GM12864 (cell line): ENCODE data around the gene MMS22L.

Experiments
- DNase-seq: peaks from one replicate; pipeline ENCODE4 v3.0.0-alpha.2; 2011; ENCODE audit warnings: low read depth
- H3K4me3 ChIP-seq: 2 replicates; pipeline ENCODE4 v1.5.1; 2011; ENCODE audit warnings: mild to moderate bottlenecking, low read depth, low read length, control low read depth
- CTCF ChIP-seq: IDR thresholded peaks from 2 replicates; pipeline ENCODE4 v1.5.1; 2011; ENCODE audit warnings: low read depth, mild to moderate bottlenecking, moderate library complexity, low read length, control low read depth, inconsistent platforms; ENCODE audit errors: missing control alignments

The MMS22L gene

GRCh38 chr6:97097068-97098047 lies 185.7 kb downstream of the MMS22L start:
- TF ChIP-seq CTCF, result no peak
- no peak overlapping the region for H3K4me3 ChIP-seq
- no peak for DNase-seq

GRCh38 chr6:97095311-97095850 lies 187.6 kb downstream of the MMS22L start:
- no peak overlapping the region for H3K4me3 ChIP-seq
- DNase-seq, result no peak
- TF ChIP-seq CTCF, result no peak

GRCh38 chr6:97094376-97094775 lies 188.6 kb downstream of the MMS22L start:
- TF ChIP-seq CTCF, result no peak
- DNase-seq, result no peak

GRCh38 chr6:97092673-97093305 lies 190.2 kb downstream of the MMS22L start:
- TF ChIP-seq CTCF, result no peak
- no peak for DNase-seq
- H3K4me3 ChIP-seq, result no peak overlapping the region

More at GRCh38 chr6:97094376-97094775, 188.6 kb downstream of the MMS22L start:
- H3K4me3 ChIP-seq, result no peak overlapping the region
